Measurements from ENCODE around the gene CFAP47.

Gene CFAP47

DNA sequence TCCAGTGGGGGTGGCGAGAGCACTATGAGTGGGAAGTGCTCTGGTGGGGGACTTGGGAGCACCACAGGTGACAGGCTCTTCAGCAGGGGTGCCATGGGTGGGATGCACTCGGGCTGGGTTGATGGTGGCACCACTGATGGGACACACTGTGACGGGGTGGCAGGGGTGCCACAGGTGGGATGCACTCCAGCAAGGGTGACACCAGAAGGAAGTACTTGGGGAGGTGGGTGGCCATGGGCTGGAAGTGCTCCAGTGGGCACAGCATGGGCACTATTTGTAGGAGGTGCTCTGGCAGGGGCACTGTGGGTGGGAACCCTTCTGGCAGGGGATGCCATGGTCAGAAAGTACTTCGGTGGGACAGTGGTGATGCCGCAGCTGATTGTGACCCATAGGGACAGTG lies 346.6 kb downstream of the CFAP47 start:
- DNase-seq: no peak

DNA sequence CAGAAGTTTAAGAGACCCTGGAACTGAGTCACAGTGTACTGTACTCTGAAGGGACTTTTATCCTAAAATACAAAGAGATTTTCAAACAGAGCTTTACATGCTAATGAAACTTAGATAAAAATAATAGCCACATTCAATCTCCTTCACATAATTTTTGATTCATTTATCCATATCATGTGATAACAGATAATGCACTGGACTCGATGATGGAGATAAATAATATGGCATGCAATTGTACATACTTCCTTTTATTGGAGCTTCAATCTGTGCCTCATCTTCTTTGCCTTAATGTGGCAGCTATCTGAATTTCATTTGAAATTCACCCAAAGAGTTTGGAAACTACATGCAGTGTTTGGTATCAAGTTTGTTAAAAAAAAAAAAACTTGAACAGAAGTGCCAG lies 390.6 kb downstream of the CFAP47 start:
- no peak for DNase-seq

DNA sequence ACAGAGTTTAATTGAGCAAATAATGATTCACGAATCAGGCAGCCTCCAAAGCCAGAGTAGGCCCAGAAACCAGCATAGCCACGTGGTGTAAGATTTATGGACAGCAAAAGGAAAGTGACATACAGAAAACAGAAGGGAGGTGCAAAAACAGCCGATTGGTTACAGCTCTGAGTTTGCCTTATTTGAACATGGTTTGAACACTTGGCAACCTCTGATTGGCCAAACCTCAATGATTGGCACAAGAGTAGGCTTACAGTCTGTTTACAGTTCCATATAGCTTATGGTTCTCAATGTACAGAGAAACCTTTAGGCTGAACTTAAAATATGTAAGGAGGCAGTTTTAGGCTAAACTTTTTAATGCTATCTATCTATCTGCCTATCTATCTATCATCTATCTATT lies 394.8 kb downstream of the CFAP47 start:
- DNase-seq: no peak

DNA sequence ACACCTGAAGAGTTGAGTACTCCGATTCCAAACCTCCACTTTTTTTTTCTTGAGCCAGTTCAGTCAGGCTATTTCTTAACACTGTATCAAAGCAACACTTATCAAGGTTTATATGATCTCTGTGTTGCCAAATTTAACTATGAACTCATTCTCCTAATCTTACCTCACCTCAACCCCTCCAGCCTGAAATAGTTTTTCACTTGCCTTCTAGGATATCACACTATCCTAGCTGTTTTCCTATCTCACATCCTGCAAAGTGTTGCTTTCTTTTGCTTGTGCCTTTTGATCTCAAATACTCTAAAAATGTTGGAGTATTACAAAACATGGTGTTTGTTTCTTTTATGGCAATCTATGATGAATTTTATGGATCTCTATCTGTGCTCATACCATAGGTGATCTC lies 415.0 kb downstream of the CFAP47 start:
- no peak for DNase-seq

DNA sequence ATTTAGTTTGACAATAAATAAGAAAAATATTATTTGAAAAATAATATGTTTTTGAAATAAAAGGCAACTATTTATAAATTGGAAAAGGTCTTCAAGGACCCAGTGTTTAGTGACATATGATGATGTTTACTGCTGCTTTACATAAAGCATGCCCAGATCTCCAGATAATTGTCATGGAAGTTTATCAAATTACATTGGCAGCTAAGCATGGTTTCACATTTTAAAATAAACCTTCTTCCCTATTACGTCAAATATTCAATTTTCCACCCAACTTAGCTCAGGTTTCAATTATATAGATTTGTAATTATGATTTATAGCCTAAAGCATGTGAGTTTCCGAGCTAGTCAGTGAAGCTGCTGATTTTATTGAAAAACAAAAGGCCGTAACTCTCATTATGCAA lies 417.2 kb downstream of the CFAP47 start:
- no peak for DNase-seq

DNA sequence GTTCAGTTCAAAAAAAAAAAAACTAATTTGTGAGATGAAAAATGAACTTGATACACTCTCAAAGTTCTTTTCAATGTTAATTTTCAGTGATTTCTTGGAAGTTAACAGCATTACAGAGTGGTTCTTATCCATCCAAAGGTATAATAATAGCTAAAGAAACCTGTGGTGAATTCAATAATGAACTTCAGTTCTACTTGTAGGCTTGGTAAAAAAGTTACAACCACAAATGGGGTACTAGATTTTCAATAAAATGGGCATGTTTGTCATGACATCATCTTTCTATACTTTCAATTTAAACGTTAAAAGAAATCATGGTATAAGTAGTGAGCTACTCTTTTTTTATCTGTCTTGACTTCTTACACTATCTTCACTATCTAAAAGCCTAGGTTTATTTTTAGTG lies 424.8 kb downstream of the CFAP47 start:
- no peak for DNase-seq

DNA sequence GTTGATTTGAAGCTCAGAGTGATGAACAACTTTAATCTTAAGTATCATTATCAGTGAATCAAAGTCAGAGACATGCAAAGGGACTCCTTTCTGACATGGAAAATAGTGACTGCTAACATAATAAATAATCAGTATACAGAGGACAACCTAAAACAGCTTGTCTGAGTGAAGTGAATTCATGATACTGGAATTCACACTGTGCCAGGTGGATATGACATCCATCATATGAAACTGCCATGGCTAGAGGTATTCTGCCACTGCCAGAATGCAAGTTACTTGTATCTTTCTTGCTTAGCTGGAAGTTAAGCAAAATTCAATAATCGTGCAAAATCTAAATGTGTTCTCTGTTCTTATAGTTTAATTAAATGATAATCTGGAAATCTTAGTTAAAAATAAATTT lies 429.0 kb downstream of the CFAP47 start:
- no peak for DNase-seq

DNA sequence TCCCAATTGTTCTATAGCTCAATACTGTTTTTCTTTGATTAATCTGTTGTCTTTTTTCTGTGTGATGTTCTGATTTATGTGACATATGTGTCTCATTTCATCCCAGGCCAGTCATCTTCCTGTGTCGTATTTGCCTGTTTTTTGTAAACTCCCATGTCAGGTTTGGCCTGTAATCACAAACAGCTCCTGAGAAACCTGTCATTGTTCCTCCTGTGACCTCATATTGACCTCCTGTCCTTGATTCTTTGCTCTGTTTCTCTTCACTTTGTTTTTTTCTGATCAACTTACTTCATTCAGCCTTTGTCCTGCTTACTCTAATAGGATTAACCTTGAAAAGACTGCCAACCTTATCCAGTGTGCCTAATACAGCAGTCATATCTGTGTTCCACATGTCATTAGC lies 438.3 kb downstream of the CFAP47 start:
- no peak for DNase-seq

DNA sequence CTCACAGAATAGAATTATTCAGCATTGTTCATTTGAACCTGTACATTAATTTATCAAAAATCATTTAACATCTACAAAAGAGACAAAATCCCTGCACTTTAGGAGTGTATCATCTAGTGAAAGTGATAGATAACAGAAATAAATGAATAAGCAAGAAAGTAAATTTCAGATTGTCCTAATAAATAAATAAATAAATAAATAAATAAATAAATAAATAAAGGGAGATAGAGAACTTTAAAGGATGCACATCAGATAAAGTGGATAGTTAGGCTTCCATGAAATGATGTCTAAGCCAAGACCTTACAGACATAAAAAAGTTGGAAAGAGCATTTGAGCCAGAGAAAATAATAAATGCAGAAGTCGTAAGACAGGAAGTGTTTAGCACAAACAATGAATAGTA lies 444.7 kb downstream of the CFAP47 start:
- DNase-seq: no peak

DNA sequence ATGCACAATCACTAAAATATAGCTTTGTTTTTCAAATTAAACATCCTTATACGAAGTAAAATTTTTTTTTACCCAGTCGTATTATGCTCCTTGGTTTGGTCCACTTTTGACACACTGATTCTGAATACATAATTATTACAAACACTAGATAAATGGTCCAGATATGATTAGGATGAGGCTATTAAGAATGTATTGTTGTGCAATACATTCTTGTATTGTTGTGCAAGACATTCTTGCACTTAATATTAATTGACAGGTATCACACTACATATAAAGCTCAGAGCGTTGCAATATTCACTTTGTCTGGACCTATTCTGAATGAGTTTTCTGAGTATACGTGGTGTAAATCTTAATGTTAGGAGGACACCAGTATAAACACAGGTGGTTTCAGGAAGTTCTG lies 464.0 kb downstream of the CFAP47 start:
- no peak for DNase-seq

DNA sequence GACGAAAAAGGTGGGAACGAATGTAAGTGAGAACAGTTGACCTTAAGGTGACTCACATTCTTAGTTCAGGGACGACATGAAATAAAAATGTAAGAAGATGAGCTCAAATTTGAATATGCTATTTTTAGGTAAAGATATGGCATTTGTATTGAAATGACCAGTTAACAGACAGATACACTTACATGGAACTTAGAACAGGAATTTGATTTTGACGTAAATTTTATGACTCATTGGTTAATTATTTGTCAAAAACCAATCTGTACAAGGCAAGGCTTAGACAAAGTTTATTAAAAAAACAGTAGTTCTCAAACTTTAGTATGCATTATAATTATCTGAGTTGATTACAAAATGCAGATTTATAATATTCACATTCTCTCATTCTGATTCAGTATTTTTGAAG lies 469.4 kb downstream of the CFAP47 start:
- no peak for DNase-seq

DNA sequence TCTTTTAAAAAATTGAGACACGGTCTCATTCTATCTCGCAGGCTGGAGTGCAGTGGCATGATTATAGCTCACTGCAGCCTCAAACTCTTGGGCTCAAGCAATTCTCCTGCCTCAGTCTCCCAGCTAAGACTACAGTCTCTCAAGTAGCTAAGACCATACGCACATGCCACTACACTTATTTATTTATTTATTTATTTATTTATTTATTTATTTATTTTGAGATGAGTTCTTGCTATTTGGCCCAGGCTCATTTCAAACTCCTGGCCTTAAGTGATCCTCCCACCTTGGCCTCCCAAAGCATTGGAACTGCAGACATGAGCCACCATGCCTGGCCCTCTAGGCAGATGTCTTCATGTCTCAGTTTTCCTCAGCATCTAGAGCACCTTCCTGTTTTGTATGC lies 482.2 kb downstream of the CFAP47 start:
- DNase-seq: no peak

DNA sequence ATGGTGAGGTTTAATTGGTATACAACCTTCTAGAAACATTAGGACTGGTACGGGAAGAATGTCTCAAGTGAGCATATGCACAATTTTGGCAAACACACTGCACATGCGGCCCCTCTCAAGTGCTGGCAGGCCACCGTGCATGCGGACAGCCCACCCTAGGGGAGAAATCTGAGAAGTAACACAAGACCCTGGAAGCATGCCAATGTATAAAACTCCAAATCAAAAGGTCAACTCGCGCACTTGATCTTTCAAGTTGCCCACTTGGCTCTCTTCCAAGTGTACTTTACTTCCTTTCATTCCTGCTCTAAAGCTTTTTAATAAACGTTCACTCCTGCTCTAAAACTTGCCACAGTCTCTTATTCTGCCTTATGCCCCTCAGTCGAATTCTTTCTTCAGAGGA lies 488.3 kb downstream of the CFAP47 start:
- no peak for DNase-seq

DNA sequence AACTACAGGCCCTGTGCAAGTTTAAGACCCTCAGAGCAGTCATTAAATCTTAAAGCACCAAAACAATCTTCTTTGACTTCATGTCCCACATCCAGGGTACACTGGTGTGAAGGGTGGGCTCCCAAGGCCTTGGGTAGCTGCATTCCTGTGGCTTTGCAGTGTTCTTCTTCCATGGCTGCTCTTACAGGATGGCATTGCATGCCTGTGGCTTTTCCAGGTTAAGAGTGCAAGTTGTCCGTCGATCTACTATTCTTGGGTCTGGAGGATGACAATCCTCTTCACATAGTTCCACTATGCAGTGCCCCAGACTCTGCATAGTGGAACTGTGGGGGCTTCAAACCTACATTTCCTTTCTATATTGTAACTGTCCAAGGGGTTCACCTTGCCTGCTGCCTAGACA lies 494.5 kb downstream of the CFAP47 start:
- no peak for DNase-seq

DNA sequence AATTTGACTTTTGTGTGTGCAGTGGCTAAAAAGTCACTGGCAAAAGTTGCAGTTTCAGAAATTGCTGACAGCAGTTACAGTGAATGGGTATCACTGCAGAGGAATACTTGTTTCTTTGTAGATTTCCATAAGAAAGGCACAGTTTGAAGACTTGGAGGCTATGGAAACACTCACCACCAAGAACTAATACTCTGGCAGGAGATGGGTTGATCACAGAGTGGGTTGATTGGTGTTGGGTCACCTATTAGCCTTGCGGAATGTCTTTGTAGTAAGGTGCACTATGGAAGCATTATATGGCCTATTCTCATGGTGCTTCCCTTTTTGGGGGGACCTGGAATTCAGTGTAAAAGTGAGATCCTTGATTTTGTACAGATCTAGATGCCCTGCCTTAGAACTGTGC lies 502.8 kb downstream of the CFAP47 start:
- DNase-seq: no peak

DNA sequence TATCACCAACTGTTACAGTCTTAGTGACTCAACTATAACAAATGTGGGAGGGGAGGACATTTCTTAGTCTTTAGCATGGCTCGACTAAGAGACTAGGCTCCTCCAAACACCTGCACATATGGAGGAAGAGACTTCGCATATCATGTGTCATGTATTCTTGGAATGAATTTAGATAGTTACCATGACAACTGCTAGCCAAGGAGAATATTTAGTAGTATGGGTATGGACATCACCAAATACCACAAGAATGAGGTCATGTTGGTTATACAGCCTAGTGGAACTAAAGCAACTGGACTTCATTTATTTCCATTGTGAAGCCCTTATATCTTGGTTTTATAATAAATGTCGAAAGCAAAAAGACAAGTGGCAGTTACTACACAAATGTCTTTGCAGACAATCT lies 512.3 kb downstream of the CFAP47 start:
- no peak for DNase-seq

DNA sequence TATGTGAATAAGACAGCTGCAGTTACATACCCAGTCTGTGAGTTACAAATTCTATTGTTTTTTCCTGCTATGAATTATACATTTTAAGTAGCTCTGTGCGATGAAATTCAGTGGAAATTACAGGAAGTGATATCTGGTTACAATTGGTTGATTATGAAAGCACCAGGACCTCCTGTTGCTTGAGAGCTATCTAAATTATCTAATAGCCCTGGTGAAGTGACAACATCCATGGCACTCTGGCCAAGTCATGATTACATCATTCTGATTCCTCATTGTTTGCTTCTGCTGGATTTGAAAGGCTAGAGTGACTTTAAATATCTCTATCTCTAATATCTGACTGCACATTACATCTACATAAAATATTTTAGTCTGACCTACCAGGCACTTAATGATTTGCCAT lies 515.0 kb downstream of the CFAP47 start:
- no peak for DNase-seq
